CD14-positive monocyte (primary cell): ENCODE measurements around the gene CRMP1. TPM values are rescaled to one million over a fixed set of nuclear protein-coding genes. Genes with fewer than 3 reads are reported as not detected.

ENCODE experiments used
- DNase-seq, 3 donors: peaks; one replicate each; pipeline ENCODE4 v3.0.0-alpha.2; 2011 to 2022
- H2AFZ ChIP-seq: 2 replicates; pipeline ENCODE4 v1.6.0; 2012; ENCODE audit warnings: mild to moderate bottlenecking, low read depth, low read length, inconsistent platforms; ENCODE audit not compliant: insufficient read depth, poor library complexity, severe bottlenecking
- H3K27ac ChIP-seq, 2 donors: 1 replicate in 1 of 2; 2 replicates in 1 of 2; pipeline ENCODE4 v1.5.1; 2012 to 2013; ENCODE audit warnings: low read length in 2 of 2, control low read depth in 1 of 2, inconsistent platforms in 1 of 2, low read depth in 1 of 2, mild to moderate bottlenecking in 1 of 2
- H3K27me3 ChIP-seq, 2 donors: one replicate each; pipeline versions ENCODE4 v1.6.0 to v1.6.1; 2011 to 2013; ENCODE audit warnings: low read length in 2 of 2; ENCODE audit not compliant: control insufficient read depth in 2 of 2, insufficient read depth in 2 of 2
- H3K36me3 ChIP-seq, 2 donors: replicated peaks in 1 of 2; 1 replicate in 1 of 2; 2 replicates in 1 of 2; pipeline versions ENCODE4 v1.5.1 to v1.6.1; 2012 to 2013; ENCODE audit warnings: low read length in 2 of 2, control low read depth in 1 of 2, inconsistent platforms in 1 of 2, mild to moderate bottlenecking in 1 of 2; ENCODE audit not compliant: insufficient read depth in 2 of 2, control insufficient read depth in 1 of 2
- H3K4me1 ChIP-seq, 2 donors: 1 replicate in 1 of 2; 2 replicates in 1 of 2; pipeline versions ENCODE4 v1.5.1 to v1.6.1; 2012 to 2013; ENCODE audit warnings: low read length in 2 of 2, control low read depth in 1 of 2, inconsistent platforms in 1 of 2, mild to moderate bottlenecking in 1 of 2, moderate library complexity in 1 of 2; ENCODE audit not compliant: insufficient read depth in 2 of 2, control insufficient read depth in 1 of 2
- H3K4me2 ChIP-seq: replicated peaks from 2 replicates; pipeline ENCODE3; 2012; ENCODE audit warnings: low read length, moderate library complexity, mild to moderate bottlenecking; ENCODE audit not compliant: poor library complexity, severe bottlenecking; ENCODE audit errors: extremely low read depth
- H3K4me3 ChIP-seq, 3 experiments: fragments of 200-600 bp in 1 of 3; sonication (generic) in 1 of 3; replicated peaks in 1 of 3; 1 replicate in 2 of 3; 2 replicates in 1 of 3; pipeline ENCODE4 v1.5.1; 2011 to 2013; ENCODE audit warnings: low read length in 3 of 3, mild to moderate bottlenecking in 3 of 3, control low read depth in 2 of 3, low read depth in 2 of 3, inconsistent platforms in 1 of 3, moderate library complexity in 1 of 3
- H3K79me2 ChIP-seq: 2 replicates; pipeline ENCODE4 v1.6.0; 2012; ENCODE audit warnings: mild to moderate bottlenecking, control low read depth, inconsistent platforms, low read length, moderate library complexity; ENCODE audit not compliant: insufficient read depth
- H3K9ac ChIP-seq: 2 replicates; pipeline ENCODE4 v1.6.0; 2017; ENCODE audit warnings: low read length, mild to moderate bottlenecking; ENCODE audit not compliant: insufficient read depth, poor library complexity, severe bottlenecking
- H3K9me3 ChIP-seq, 2 donors: replicated peaks in 1 of 2; 1 replicate in 1 of 2; 2 replicates in 1 of 2; pipeline versions ENCODE4 v1.5.1 to v1.6.1; 2012 to 2013; ENCODE audit warnings: low read length in 2 of 2, control low read depth in 1 of 2; ENCODE audit not compliant: control insufficient read depth in 1 of 2, insufficient read depth in 1 of 2
- H4K20me1 ChIP-seq: 2 replicates; pipeline ENCODE4 v1.6.0; 2012; ENCODE audit warnings: mild to moderate bottlenecking, low read length, control low read depth, moderate library complexity; ENCODE audit not compliant: insufficient read depth
- H3K27ac Mint-ChIP-seq, 7 donors: one replicate each; pipeline ENCODE4 v1.8.0; 2020; ENCODE audit warnings: mild to moderate bottlenecking in 7 of 7, mixed read lengths in 7 of 7, moderate library complexity in 6 of 7, inconsistent platforms in 2 of 7
- H3K27me3 Mint-ChIP-seq, 3 donors: one replicate each; pipeline ENCODE4 v1.8.0; 2021 to 2022; ENCODE audit warnings: low read depth in 3 of 3, mild to moderate bottlenecking in 3 of 3, mixed read lengths in 3 of 3, moderate library complexity in 3 of 3, inconsistent platforms in 1 of 3
- H3K36me3 Mint-ChIP-seq, 2 donors: one replicate each; pipeline ENCODE4 v1.8.0; 2020; ENCODE audit warnings: mixed read lengths in 2 of 2, inconsistent platforms in 1 of 2, mild to moderate bottlenecking in 1 of 2
- H3K4me1 Mint-ChIP-seq: one replicate; pipeline ENCODE4 v1.8.0; 2020; ENCODE audit warnings: mild to moderate bottlenecking, mixed read lengths
- H3K4me3 Mint-ChIP-seq, 2 donors: one replicate each; pipeline ENCODE4 v1.8.0; 2020; ENCODE audit warnings: mild to moderate bottlenecking in 2 of 2, mixed read lengths in 2 of 2, moderate library complexity in 1 of 2
- H3K9me3 Mint-ChIP-seq, 7 donors: one replicate each; pipeline ENCODE4 v1.8.0; 2020 to 2022; ENCODE audit warnings: mixed read lengths in 7 of 7, mild to moderate bottlenecking in 6 of 7, moderate library complexity in 6 of 7, inconsistent platforms in 2 of 7
- WGBS: methylation state at CpG from one replicate; pipeline ENCODE4 v1.1.5; 2013; ENCODE audit warnings: missing lambda C conversion rate; ENCODE audit not compliant: insufficient coverage; 5-methylcytosine and 5-hydroxymethylcytosine counted together
- intact Hi-C, 2 donors: fragments of 100-400 bp; cut with micrococcal nuclease; formaldehyde crosslinking; loops; one replicate each; pipeline versions ENCODE4 v1.15.0 to v1.15.1; 2023
- polyA plus RNA-seq, 3 donors: library from polyadenylated mRNA; depleted of rRNA in 1 of 3; unstranded in 2 of 3; stranded (reverse) in 1 of 3; fragments of 300-500 nt in 2 of 3; fragments of >200 nt in 1 of 3; fragmentation: Illumina TruSeq in 2 of 3; gene quantifications; 1 replicate in 2 of 3; 2 replicates in 1 of 3; pipeline ENCODE4 v1.2.3, GENCODE V29; 2012 to 2021
- TF ChIP-seq, protein P1 (sequence below): fragments of 200-600 bp; IDR thresholded peaks from one replicate; pipeline ENCODE4 v1.8.0; 2022; ENCODE audit warnings: antibody characterized with exemption, mild to moderate bottlenecking

CRMP1 gene
- polyA plus RNA-seq, 3 donors = not detected

DNA sequence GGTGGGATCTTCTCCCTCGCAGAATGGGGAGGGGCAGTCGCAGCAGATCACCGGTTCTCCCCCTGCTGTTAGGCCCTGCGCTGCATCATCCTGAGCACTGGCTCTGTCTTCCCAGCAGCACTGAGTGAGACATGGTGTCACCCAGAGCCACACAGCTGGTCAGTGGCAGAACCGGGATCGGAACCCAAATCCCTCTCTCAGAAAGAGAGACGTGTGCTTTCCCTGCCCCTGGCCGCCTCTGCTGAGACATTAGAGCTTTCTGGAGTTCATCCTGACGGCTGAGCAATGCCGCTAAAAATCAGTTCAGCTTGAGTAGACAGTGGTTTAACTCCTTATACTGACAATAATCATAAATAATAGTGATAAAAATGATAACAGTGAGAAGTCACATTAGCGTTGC is 93.9 kb downstream of the CRMP1 start:
- no peaks in the 10 kb centered on the region for H4K20me1 ChIP-seq
- H3K27ac Mint-ChIP-seq = no peak overlapping the region
- DNase-seq = no peak
- H2AFZ ChIP-seq = no peak overlapping the region
- no peaks in the 10 kb centered on the region for H3K27me3 ChIP-seq
- 88% methylated on average over 6 of the region's 11 CpGs for WGBS
- intact Hi-C loops = no loop called here
- peaks cover 0 to 3% (median 0%) of the 10 kb centered on the region in 3 donors for H3K27me3 Mint-ChIP-seq
- no peaks in the 10 kb centered on the region for H3K9me3 ChIP-seq
- no peak overlapping the region for H3K4me3 Mint-ChIP-seq
- H3K9me3 Mint-ChIP-seq = peaks cover 0 to 3% (median 0%) of the 10 kb centered on the region in 7 donors
- H3K4me1 Mint-ChIP-seq = no peaks in the 10 kb centered on the region
- H3K27ac ChIP-seq = no peak overlapping the region
- TF ChIP-seq, protein P1, sequence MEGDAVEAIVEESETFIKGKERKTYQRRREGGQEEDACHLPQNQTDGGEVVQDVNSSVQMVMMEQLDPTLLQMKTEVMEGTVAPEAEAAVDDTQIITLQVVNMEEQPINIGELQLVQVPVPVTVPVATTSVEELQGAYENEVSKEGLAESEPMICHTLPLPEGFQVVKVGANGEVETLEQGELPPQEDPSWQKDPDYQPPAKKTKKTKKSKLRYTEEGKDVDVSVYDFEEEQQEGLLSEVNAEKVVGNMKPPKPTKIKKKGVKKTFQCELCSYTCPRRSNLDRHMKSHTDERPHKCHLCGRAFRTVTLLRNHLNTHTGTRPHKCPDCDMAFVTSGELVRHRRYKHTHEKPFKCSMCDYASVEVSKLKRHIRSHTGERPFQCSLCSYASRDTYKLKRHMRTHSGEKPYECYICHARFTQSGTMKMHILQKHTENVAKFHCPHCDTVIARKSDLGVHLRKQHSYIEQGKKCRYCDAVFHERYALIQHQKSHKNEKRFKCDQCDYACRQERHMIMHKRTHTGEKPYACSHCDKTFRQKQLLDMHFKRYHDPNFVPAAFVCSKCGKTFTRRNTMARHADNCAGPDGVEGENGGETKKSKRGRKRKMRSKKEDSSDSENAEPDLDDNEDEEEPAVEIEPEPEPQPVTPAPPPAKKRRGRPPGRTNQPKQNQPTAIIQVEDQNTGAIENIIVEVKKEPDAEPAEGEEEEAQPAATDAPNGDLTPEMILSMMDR = no peak
- no peaks in the 10 kb centered on the region for H3K36me3 Mint-ChIP-seq
- H3K4me3 ChIP-seq = no peak overlapping the region
- H3K79me2 ChIP-seq = no peaks in the 10 kb centered on the region
- H3K4me1 ChIP-seq = no peaks in the 10 kb centered on the region
- H3K4me2 ChIP-seq = no peak overlapping the region
- no peaks in the 10 kb centered on the region for H3K36me3 ChIP-seq
- no peak overlapping the region for H3K9ac ChIP-seq

DNA sequence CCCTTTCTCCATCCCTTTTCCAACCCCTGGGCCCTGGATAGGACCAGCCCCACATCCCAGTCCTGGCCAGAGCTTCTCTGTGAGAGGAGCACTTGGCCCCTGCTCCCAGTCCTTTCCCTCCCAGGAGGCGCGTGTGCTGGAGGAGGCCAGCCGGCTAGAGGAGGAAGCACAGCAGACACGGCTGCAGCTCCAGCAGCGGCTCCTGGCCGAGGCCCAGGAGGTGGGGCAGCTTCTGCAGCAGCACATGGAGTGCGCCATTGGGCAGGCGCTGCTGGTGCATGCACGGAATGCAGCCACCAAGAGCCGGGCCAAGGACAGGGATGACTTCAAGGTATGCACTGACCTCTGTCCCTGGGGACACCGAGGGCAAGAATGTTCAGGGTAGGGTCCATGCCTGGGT is 94.4 kb downstream of the CRMP1 start:
- Histone ChIP-seq H4K20me1 (no peaks in the 10 kb centered on the region), H2AFZ (no peak overlapping the region), H3K27me3 (no peaks in the 10 kb centered on the region), H3K27ac (no peak overlapping the region), H3K4me2 (no peak overlapping the region), H3K4me3 (no peak overlapping the region), H3K4me1 (no peaks in the 10 kb centered on the region), H3K36me3 (no peaks in the 10 kb centered on the region), H3K9ac (no peak overlapping the region), H3K9me3 (no peaks in the 10 kb centered on the region), H3K79me2 (no peaks in the 10 kb centered on the region)
- DNase-seq = no peak
- WGBS = 82% methylated on average over 10 of the region's 11 CpGs
- no peaks in the 10 kb centered on the region for H3K4me1 Mint-ChIP-seq
- H3K27ac Mint-ChIP-seq = peak overlapping the region in 1 of 7 donors; percentile 25
- H3K27me3 Mint-ChIP-seq = peaks cover 0 to 3% (median 0%) of the 10 kb centered on the region in 3 donors
- intact Hi-C loops = no loop called here
- H3K36me3 Mint-ChIP-seq = no peaks in the 10 kb centered on the region
- H3K4me3 Mint-ChIP-seq = no peak overlapping the region
- peaks cover 0 to 3% (median 0%) of the 10 kb centered on the region in 7 donors for H3K9me3 Mint-ChIP-seq
- TF ChIP-seq, protein P1 = no peak
